Stimulated activated CD4-positive, alpha-beta T cell treated with anti-CD3 and anti-CD28 coated beads, Interleukin-12 subunit alpha, Interleukin-12 subunit beta, amount 100 ng/mL, for 48 hours (primary cell): ENCODE measurements around the gene TNRC18.

Source experiments
- DNase-seq, 3 donors: peaks; one replicate each; pipeline ENCODE4 v3.0.0-alpha.2; 2020; ENCODE audit warnings: low read depth in 2 of 3, low spot score in 1 of 3

Gene TNRC18

GRCh38 chr7:5452470-5452899 lies 28.9 kb upstream of the TNRC18 start:
- DNase-seq: no peak

- DNase-seq: no peak
Observed at GRCh38 chr7:5451391-5451790, 27.8 kb upstream of the TNRC18 start.

DNA sequence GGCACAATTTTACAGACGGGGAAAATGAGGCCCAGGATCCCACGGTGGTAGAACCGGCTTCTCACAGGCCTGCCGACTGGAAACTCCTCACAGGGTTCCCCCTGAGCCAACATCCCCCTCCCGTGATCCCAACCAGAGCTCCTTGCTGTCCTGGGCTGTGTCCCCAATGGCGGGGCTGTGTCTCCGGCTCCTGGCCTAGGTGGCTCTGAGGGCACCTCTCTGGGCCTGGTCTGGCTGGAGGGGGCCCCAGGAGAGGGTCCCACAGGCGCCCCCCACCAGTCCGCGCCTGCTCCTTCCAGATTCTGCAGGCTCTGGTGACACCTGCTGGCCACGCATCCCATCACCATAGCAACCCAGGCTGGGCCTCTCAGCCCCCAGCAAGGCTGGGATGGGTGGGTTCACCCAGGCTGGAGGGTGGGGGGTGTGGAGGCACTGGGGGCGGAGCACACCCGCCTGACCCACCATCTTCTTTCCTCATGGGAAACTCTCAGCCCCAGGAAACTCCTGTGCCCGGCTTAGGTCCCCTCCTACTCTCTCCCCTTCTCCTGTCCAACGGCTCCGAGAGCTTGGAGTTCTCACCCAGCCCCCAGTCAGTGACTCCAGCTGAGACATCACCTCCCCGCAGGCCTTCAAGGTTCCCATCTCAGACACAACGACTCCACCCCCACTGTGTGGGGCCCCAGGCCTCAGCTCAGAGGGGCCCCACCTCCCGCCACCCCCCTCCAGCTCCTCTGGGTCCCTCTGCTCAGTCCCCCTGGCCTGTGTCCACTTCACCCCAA lies 27.1 kb upstream of the TNRC18 start:
- DNase-seq: no peak

DNA sequence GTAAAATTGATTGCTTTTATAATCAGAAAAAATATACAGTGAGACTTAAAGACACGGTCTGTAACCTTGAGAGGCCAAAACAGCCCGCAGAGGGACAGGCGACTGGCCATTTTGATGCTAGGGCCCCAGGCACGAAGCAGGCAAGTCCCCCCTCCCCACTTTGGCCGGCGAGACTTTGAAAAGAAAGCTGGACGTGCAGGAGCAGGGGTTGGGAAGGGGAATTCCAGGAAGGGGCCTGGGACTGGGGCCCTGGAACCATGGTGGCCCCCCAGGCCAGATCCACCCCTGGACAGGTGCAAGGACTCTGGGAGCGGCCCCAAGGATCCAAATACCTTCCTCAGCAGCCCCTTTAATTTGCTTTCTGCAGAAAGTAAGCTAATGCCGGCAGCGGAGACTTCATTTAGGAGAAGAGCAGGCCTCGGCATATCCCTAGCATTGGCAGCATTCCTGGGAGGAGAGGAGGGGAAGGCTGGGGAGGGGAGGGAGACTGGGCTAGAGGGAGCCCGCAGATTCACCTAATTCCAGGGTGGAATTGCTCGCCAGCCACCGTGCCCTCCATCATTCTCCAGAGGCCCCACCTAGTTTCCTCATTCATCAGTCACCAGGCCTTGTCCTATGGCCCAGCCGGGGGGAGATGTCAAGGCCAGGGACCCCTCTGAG lies 24.9 kb upstream of the TNRC18 start:
- no peak for DNase-seq

DNA sequence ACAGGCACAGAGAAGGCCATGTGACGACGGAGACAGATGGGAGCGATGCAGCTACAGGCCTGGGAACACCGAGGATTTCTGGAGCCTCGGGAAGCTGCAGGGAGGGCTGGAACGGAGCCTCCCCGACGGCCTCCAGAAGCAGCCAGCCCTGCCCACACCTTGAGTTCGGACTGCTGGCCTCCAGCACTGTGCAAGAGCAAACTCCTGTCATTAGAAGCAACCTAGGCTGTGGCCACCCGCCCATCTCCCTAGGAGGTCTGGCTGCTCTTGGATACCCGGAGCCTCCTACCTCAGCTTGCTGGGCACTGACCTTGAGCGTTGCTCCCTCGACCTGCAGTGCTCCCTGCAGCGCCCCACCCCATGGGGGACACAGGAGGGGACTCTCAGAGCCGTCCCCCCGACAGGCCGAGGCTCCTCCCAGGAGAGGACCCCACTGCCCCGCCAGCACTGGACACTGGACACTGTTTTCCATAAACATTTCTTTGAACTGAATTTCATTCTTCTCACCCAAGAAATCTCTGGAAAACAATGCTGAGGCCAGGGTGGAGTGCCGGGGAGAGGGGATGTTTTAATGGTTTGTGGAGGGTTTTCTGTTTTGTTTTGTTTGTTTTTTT lies 22.5 kb upstream of the TNRC18 start:
- no peak for DNase-seq

- DNase-seq: no peak
Observed at GRCh38 chr7:5443678-5444077, 20.0 kb upstream of the TNRC18 start.

DNA sequence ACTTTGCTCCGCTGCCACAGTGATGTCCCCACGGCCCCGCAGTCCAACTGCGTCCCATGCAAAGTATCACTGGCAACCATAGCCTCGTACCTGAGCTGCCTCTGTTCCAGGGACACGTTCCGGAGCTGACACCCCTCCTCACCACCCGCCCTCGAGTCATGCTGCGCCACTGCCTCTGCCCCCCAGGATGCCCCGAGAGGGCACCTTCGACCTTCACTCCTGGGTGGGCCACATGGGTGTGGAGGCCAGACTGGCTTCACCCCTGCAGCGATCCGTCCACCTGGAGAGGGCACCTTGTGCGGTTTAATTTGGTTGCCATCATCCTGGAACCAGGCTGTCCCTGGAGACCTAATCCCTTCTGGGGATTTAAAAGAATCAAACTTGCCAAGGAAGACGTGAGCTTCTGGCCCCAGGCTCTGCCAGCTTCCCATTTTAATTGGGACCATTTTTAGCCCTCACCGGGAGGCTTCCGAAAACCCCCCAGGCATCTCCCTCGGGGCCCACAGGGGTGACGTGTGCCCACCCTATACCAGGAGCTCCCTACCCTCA lies 19.2 kb upstream of the TNRC18 start:
- DNase-seq: no peak

GRCh38 chr7:5441840-5442503 lies 18.3 kb upstream of the TNRC18 start:
- DNase-seq: no peak

DNA sequence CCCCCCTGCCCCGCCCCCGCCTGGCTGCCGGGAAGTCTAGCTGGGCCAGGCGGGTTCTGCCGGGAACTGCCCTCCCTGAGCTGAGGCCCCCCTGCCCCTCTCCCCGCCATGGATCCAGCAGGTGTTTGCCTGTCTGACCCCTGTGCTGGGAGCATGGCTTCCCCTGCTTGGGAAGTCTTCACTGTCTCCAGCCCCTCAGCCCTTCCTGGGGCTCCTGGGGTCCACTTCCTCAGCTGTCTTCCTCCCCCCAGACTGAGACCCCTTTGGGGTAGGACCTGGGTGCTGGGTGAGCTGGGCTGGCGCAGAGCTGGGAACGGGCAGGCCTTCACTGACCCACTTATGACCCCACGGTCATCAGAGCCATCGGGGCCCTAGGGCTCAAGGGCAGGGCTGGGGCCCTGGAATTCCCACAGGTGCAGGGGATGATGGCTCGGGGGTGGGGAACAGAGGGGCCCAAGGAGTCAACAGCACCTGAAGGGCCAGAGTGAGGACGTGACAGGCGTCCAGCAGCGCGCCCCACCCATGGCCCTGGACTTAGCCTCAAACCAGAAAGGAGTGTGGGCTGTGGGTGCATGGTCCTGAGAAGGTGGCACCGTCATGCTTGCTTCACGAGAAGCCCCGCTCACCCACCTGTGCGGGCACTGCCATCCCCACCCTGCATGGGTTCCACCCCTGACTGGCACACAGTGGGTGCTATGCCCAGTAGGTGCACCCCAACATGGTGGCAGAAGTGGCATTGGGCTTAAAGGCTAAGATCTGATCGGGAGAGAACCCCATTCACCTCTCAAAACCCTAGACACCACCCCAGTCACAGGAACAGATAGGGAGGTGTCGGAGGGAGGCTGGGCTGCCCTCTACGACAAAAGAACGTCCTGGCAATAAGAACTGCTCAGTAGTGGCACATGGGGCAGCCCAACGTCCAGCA lies 16.2 kb upstream of the TNRC18 start:
- no peak for DNase-seq

DNA sequence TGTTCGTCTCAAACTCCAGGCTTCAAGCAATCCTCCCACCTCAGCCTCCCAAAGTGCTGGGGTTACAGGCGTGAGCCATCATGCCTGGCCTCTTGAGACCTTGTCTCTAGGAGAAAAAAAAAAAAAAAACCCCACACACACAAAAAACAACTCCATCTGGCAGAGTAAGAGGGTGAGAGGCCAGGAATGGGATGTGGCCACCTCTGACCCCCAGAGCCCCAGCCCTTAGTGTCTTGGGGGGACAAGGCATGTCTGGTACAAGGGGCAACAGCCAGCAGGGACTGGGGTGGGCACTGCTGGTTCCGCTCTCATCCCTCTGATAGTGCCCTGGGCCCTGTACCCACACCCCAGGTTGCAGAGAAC lies 15.6 kb upstream of the TNRC18 start:
- DNase-seq: no peak

GRCh38 chr7:5437987-5438386 lies 14.4 kb upstream of the TNRC18 start:
- DNase-seq: no peak

GRCh38 chr7:5437348-5437892 lies 13.8 kb upstream of the TNRC18 start:
- DNase-seq: no peak

GRCh38 chr7:5436003-5436678 lies 12.5 kb upstream of the TNRC18 start:
- DNase-seq: no peak

GRCh38 chr7:5435291-5436002 lies 11.8 kb upstream of the TNRC18 start:
- DNase-seq: no peak

GRCh38 chr7:5433181-5433580 lies 9.5 kb upstream of the TNRC18 start:
- DNase-seq: no peak

DNA sequence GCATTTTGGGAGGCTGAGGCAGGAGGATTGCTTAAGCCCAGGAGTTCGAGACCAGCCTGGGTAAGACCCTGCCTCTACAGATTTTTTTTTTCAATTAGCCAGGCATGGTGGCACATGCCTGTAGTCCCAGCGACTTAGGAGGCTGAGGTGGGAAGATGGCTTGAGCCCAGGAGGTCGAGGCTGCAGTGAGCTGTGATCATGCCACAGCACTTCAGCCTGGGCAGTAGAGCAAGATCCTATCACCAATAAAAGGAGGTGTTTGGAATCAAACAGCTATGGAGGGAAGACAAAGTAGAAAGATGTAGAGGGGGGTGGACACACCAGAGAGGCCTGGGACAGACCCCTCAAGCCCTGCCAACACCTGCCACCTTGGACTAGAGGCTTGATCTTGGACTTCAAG lies 9.1 kb upstream of the TNRC18 start:
- no peak for DNase-seq

GRCh38 chr7:5431560-5432015 lies 8.0 kb upstream of the TNRC18 start:
- no peak for DNase-seq

- DNase-seq: no peak
Observed at GRCh38 chr7:5430612-5430947, 6.9 kb upstream of the TNRC18 start.
